Activated T-cell treated with anti-CD3 and anti-CD28 coated beads, Interleukin-2, amount 50 U/mL, for 48 hours (primary cell): Measurements from ENCODE around the gene PCLO.
"Not testable (repeated sequence)": the region's sequence is repeated elsewhere in the genome, so short reads cannot be mapped to it uniquely, and the experiment has no call there.

Source experiments
- DNase-seq, 2 experiments: peaks; one replicate each; pipeline ENCODE4 v3.0.0-alpha.2; 2020

PCLO gene

GRCh38 chr7:83130191-83130590 lies 32.5 kb downstream of the PCLO start:
- no peak for DNase-seq

GRCh38 chr7:83119494-83119893 lies 43.2 kb downstream of the PCLO start:
- DNase-seq, result no peak

GRCh38 chr7:83119026-83119382 lies 43.7 kb downstream of the PCLO start:
- DNase-seq, result no peak

GRCh38 chr7:83118347-83119025 lies 44.2 kb downstream of the PCLO start:
- DNase-seq, result no peak

- no peak for DNase-seq
Measured at GRCh38 chr7:83117466-83117865, 45.2 kb downstream of the PCLO start.

GRCh38 chr7:83111391-83111790 lies 51.3 kb downstream of the PCLO start:
- DNase-seq, result no peak

- no peak for DNase-seq
Measured at GRCh38 chr7:83109352-83109751, 53.3 kb downstream of the PCLO start.

- DNase-seq, result no peak
Measured at GRCh38 chr7:83105948-83106347, 56.7 kb downstream of the PCLO start.

GRCh38 chr7:83105063-83105462 lies 57.6 kb downstream of the PCLO start:
- no peak for DNase-seq

- no peak for DNase-seq
Measured at GRCh38 chr7:83101530-83101929, 61.2 kb downstream of the PCLO start.

GRCh38 chr7:83096065-83096580 lies 66.6 kb downstream of the PCLO start:
- DNase-seq, result no peak

GRCh38 chr7:83085299-83085698 lies 77.4 kb downstream of the PCLO start:
- no peak for DNase-seq

- DNase-seq, result not testable (repeated sequence)
Measured at GRCh38 chr7:83079879-83080278, 82.8 kb downstream of the PCLO start.

GRCh38 chr7:83077328-83077727 lies 85.4 kb downstream of the PCLO start:
- no peak for DNase-seq

GRCh38 chr7:83072576-83073517 lies 89.8 kb downstream of the PCLO start:
- no peak for DNase-seq

GRCh38 chr7:83065714-83066113 lies 97.0 kb downstream of the PCLO start:
- DNase-seq, result no peak

- no peak for DNase-seq
Measured at GRCh38 chr7:83060218-83060617, 102.5 kb downstream of the PCLO start.

GRCh38 chr7:83058667-83059066 lies 104.0 kb downstream of the PCLO start:
- no peak for DNase-seq

- DNase-seq, result no peak
Measured at GRCh38 chr7:83055197-83055596, 107.5 kb downstream of the PCLO start.

GRCh38 chr7:83054472-83054871 lies 108.2 kb downstream of the PCLO start:
- no peak for DNase-seq

- no peak for DNase-seq
Measured at GRCh38 chr7:83053965-83054364, 108.7 kb downstream of the PCLO start.

- no peak for DNase-seq
Measured at GRCh38 chr7:83040484-83040883, 122.2 kb downstream of the PCLO start.

GRCh38 chr7:83038787-83039186 lies 123.9 kb downstream of the PCLO start:
- DNase-seq, result no peak
